HG02973 (cell line): ENCODE results near the gene RALGPS1.
"Not testable (repeated sequence)": the region's sequence is repeated elsewhere in the genome, so short reads cannot be mapped to it uniquely, and the experiment has no call there.

ENCODE experiments used
- ATAC-seq: cut with Tn5 transposase; IDR thresholded peaks from one replicate; pipeline ENCODE4 v1.9.1; 2021; ENCODE audit warnings: moderate library complexity; ENCODE audit not compliant: unreplicated experiment

RALGPS1 gene

GRCh38 chr9:127167560-127168326 lies 253.2 kb downstream of the RALGPS1 start:
- ATAC-seq: no peak

GRCh38 chr9:127168756-127169574 lies 254.4 kb downstream of the RALGPS1 start:
- ATAC-seq: no peak

GRCh38 chr9:127169575-127169883 lies 254.9 kb downstream of the RALGPS1 start:
- no peak for ATAC-seq

- ATAC-seq: no peak
Observed at GRCh38 chr9:127170103-127170502, 255.5 kb downstream of the RALGPS1 start.

GRCh38 chr9:127170652-127171051 lies 256.1 kb downstream of the RALGPS1 start:
- no peak for ATAC-seq

- not testable (repeated sequence) for ATAC-seq
Observed at GRCh38 chr9:127171348-127171747, 256.8 kb downstream of the RALGPS1 start.

- ATAC-seq: no peak
Observed at GRCh38 chr9:127172066-127172707, 257.6 kb downstream of the RALGPS1 start.

- no peak for ATAC-seq
Observed at GRCh38 chr9:127173063-127173462, 258.5 kb downstream of the RALGPS1 start.

- no peak for ATAC-seq
Observed at GRCh38 chr9:127174386-127175318, 260.1 kb downstream of the RALGPS1 start.

GRCh38 chr9:127175319-127175715 lies 260.7 kb downstream of the RALGPS1 start:
- ATAC-seq: no peak

- ATAC-seq: no peak
Observed at GRCh38 chr9:127175764-127176163, 261.2 kb downstream of the RALGPS1 start.

- ATAC-seq: no peak
Observed at GRCh38 chr9:127176631-127177030, 262.0 kb downstream of the RALGPS1 start.

- ATAC-seq: no peak
Observed at GRCh38 chr9:127177231-127177630, 262.6 kb downstream of the RALGPS1 start.

GRCh38 chr9:127177665-127178265 lies 263.2 kb downstream of the RALGPS1 start:
- no peak for ATAC-seq

GRCh38 chr9:127178686-127179632 lies 264.4 kb downstream of the RALGPS1 start:
- ATAC-seq: no peak

GRCh38 chr9:127179633-127180441 lies 265.3 kb downstream of the RALGPS1 start:
- no peak for ATAC-seq

- ATAC-seq: no peak
Observed at GRCh38 chr9:127180457-127181314, 266.1 kb downstream of the RALGPS1 start.

GRCh38 chr9:127181315-127181580 lies 266.7 kb downstream of the RALGPS1 start:
- no peak for ATAC-seq
